ENCODE data around the gene TBC1D14.
"Not testable (repeated sequence)": the region's sequence is repeated elsewhere in the genome, so short reads cannot be mapped to it uniquely, and the experiment has no call there.

The TBC1D14 gene

GRCh38 chr4:6902318-6903042 is 7.1 kb upstream of the TBC1D14 start:
- TF ChIP-seq CTCF (IDR thresholded peaks at IDR 0.05): no peak
- no peak for DNase-seq (ENCODE audit: low spot score)
- H3K4me3 ChIP-seq: no peak overlapping the region
- no peak overlapping the region for H3K27ac ChIP-seq

DNA sequence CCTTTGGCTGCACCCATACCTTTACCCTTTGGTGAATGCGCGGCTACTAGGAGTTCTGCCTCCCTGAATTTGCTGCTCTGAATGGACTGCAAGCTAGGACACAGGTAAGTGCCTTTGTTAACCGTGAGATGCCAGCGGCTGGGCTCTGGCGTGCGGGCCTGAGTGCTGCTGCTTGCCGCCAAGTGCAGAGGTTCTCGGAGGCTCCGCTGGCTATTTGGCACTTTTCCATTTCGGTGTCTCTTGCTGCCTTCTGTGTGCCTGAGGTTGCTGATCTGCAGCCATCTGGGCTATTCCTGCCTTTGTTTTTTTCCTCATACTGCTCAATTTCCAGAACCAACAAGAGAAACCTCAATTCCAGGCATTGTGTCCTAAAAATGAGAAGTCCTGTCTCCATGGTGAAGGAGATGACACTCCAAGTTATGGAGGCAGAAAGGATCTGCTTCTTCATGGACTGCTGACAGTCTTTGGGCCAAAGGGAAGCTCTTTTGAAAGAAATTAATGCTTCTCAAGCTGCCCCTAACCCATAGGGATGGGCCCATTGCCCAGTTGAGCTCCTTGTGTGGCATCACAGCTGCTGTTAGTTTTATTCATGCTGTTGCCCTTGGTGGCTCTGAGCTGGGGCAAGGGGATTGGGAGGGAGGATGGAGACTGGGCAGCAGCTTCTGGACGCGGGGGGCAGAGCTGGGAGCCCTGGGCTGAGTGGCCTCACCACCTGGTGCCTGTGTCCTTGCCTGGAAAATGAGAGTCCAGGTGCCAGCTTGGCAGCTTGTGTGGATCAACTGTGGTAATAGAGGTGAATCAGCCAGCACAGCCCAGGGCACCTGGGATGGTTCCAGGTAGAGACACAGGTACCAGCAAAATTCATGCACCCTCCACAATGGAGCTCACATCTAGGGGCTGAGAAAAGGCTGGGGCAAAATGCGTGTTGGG is 3.8 kb upstream of the TBC1D14 start:
- no peak for DNase-seq (ENCODE audit: low spot score)
- H3K4me3 ChIP-seq: no peak overlapping the region
- H3K27ac ChIP-seq: no peak overlapping the region
- TF ChIP-seq CTCF (IDR thresholded peaks at IDR 0.05): no peak

DNA sequence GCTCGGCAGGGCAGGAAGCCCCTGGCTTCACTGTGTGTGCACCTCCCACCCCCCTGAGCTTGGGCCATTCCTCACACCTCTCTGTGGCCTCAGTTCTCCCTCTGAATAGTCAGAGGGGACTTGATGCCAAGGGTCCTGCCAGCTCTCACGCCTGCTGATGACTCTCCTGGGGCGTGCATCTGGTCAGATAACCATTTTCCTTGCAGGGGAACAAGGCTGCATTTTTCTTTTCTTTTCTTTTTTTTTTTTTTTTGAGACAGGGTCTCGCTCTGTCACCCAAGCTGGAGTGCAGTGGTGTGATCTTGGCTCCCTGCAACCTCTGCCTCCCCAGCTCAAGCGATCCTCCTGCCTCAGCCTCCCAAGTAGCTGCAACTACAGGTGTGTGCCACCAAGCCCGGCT is 3.1 kb upstream of the TBC1D14 start:
- not testable (repeated sequence) for DNase-seq (ENCODE audit: low spot score); H3K4me3 ChIP-seq; H3K27ac ChIP-seq

GRCh38 chr4:6907658-6908191 is 1.9 kb upstream of the TBC1D14 start:
- TF ChIP-seq CTCF (IDR thresholded peaks at IDR 0.05): no peak
- no peak for DNase-seq (ENCODE audit: low spot score)
- H3K4me3 ChIP-seq: no peak overlapping the region
- no peak overlapping the region for H3K27ac ChIP-seq

- Histone ChIP-seq H3K4me3 (peak overlapping the region; percentile 78), H3K27ac (peak overlapping the region; percentile 92 to 97)
- TF ChIP-seq CTCF (IDR thresholded peaks at IDR 0.05): no peak
- no peak for DNase-seq (ENCODE audit: low spot score)
These were observed 1.1 kb upstream of the TBC1D14 start for GRCh38 chr4:6908432-6909112.

DNA sequence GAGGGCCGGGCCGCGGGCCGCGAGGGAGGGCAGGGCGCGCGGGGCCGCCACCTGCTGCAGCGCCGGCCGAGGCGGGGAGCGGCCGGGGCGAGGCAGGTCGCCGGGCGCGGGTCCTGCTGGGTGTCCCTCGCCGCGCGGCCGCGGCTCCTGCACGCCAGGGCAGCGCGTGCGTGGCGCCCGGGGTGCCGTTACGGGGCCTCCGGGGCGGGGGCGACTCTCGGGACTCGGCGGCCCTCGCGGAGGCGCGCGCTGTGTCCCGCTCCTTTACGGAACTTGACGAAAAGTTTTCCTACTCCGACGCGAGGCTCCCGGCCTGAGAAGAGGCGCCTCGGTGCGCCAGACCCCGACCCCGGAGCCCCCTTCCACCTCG is 329 bp downstream of the TBC1D14 start:
- Histone ChIP-seq H3K4me3 (peak overlapping the region; percentile 78), H3K27ac (peak overlapping the region; percentile 49 to 92)
- no peak for DNase-seq (ENCODE audit: low spot score)
- no peak for TF ChIP-seq CTCF (IDR thresholded peaks at IDR 0.05)

- Histone ChIP-seq H3K4me3 (peak overlapping the region; percentile 78), H3K27ac (peak overlapping the region; percentile 49 to 92)
- no peak for TF ChIP-seq CTCF (IDR thresholded peaks at IDR 0.05)
- no peak for DNase-seq (ENCODE audit: low spot score)
These were observed 824 bp downstream of the TBC1D14 start for GRCh38 chr4:6910340-6910959.
